GM23338 (cell line): ENCODE measurements around the gene DPYD. TPM values are rescaled to one million over a fixed set of nuclear protein-coding genes. Genes with fewer than 3 reads are reported as not detected.
A peak's percentile ranks its signal among the peaks of the same experiment; 100 is the strongest.

Experiments
- ATAC-seq: fragments of 200-7000 bp; cut with Tn5 transposase; 3 replicates; pipeline ENCODE4 v1.9.1; 2020
- DNase-seq: peaks from one replicate; pipeline ENCODE4 v3.0.0-alpha.2; 2015; ENCODE audit warnings: low spot score
- H2AFZ ChIP-seq: fragments of 200-600 bp; sonication (generic); 2 replicates; pipeline ENCODE4 v1.8.0; 2016; ENCODE audit warnings: antibody characterized with exemption, mild to moderate bottlenecking, moderate library complexity
- H3F3A ChIP-seq: fragments of 200-600 bp; sonication (generic); replicated peaks from 2 replicates; pipeline ENCODE4 v1.8.0; 2017; ENCODE audit warnings: antibody characterized with exemption, mixed run types, low read depth
- H3K27ac ChIP-seq: fragments of 200-600 bp; sonication (generic); 2 replicates; pipeline ENCODE4 v1.6.1; 2016; ENCODE audit warnings: low read depth
- H3K27me3 ChIP-seq: fragments of 200-600 bp; sonication (generic); 2 replicates; pipeline ENCODE4 v1.8.0; 2016; ENCODE audit warnings: mild to moderate bottlenecking, mixed run types, moderate library complexity; ENCODE audit not compliant: insufficient read depth
- H3K36me3 ChIP-seq: fragments of 200-600 bp; sonication (generic); 2 replicates; pipeline ENCODE4 v1.8.0; 2016; ENCODE audit warnings: mild to moderate bottlenecking; ENCODE audit not compliant: insufficient read depth
- H3K4me1 ChIP-seq: fragments of 200-600 bp; sonication (generic); 2 replicates; pipeline ENCODE4 v1.8.0; 2016; ENCODE audit warnings: mild to moderate bottlenecking, moderate library complexity; ENCODE audit not compliant: insufficient read depth
- H3K4me2 ChIP-seq: fragments of 200-600 bp; sonication (generic); 2 replicates; pipeline ENCODE4 v1.7.1; 2017; ENCODE audit warnings: mixed run types
- H3K4me3 ChIP-seq: fragments of 200-600 bp; sonication (generic); 2 replicates; pipeline ENCODE4 v1.6.1; 2016; ENCODE audit warnings: mixed run types
- H3K79me2 ChIP-seq: fragments of 200-600 bp; sonication (generic); replicated peaks from 2 replicates; pipeline ENCODE4 v1.8.0; 2017; ENCODE audit warnings: mild to moderate bottlenecking; ENCODE audit not compliant: insufficient read depth
- H3K9me2 ChIP-seq: fragments of 200-600 bp; sonication (generic); 2 replicates; pipeline ENCODE4 v1.8.0; 2017; ENCODE audit not compliant: insufficient read depth
- H4K20me1 ChIP-seq: fragments of 200-600 bp; sonication (generic); replicated peaks from 2 replicates; pipeline ENCODE4 v1.8.0; 2017; ENCODE audit warnings: mild to moderate bottlenecking; ENCODE audit not compliant: insufficient read depth
- H3K27ac Mint-ChIP-seq: 2 replicates; pipeline ENCODE4 v1.8.0; 2020; ENCODE audit warnings: inconsistent platforms, mild to moderate bottlenecking, moderate library complexity, mixed read lengths
- H3K27me3 Mint-ChIP-seq: 3 replicates; pipeline ENCODE4 v1.8.0; 2022; ENCODE audit warnings: low read depth, mild to moderate bottlenecking, moderate library complexity, mixed read lengths, inconsistent platforms; ENCODE audit not compliant: insufficient read depth, poor library complexity
- H3K36me3 Mint-ChIP-seq: 3 replicates; pipeline ENCODE4 v1.8.0; 2021; ENCODE audit warnings: low read depth, mild to moderate bottlenecking, inconsistent platforms, moderate library complexity, mixed read lengths
- H3K4me1 Mint-ChIP-seq: 3 replicates; pipeline ENCODE4 v1.8.0; 2020; ENCODE audit warnings: mild to moderate bottlenecking, inconsistent platforms, mixed read lengths
- H3K4me3 Mint-ChIP-seq: 3 replicates; pipeline ENCODE4 v1.8.0; 2021; ENCODE audit warnings: moderate library complexity, mild to moderate bottlenecking, inconsistent platforms, mixed read lengths
- H3K9me3 Mint-ChIP-seq: 3 replicates; pipeline ENCODE4 v1.8.0; 2020; ENCODE audit warnings: moderate library complexity, mild to moderate bottlenecking, inconsistent platforms, mixed read lengths
- CREB1 ChIP-seq: fragments of 250-450 bp; sonication (Bioruptor Pico); IDR thresholded peaks from 2 replicates; pipeline ENCODE4 v1.5.0; 2020; ENCODE audit warnings: low read depth, mild to moderate bottlenecking, moderate library complexity
- CTCF ChIP-seq, 2 experiments: fragments of 200-600 bp in 1 of 2; sonication (generic) in 1 of 2; conservative IDR thresholded peaks; 2 replicates each; pipeline versions ENCODE4 v1.5.1 to v1.6.1; 2016 to 2017; ENCODE audit warnings: antibody characterized with exemption in 2 of 2, low read depth in 2 of 2, mild to moderate bottlenecking in 2 of 2, moderate library complexity in 1 of 2
- ETS1 ChIP-seq: IDR thresholded peaks from 2 replicates; pipeline ENCODE4 v1.6.1; 2016; ENCODE audit warnings: antibody characterized with exemption
- EZH2 ChIP-seq: fragments of 200-600 bp; sonication (generic); IDR thresholded peaks from one replicate; pipeline ENCODE4 v1.8.0; 2017; ENCODE audit warnings: antibody characterized with exemption, mild to moderate bottlenecking, low read depth; ENCODE audit not compliant: unreplicated experiment
- POLR2AphosphoS5 ChIP-seq: IDR thresholded peaks from 2 replicates; pipeline ENCODE4 v1.6.1; 2016; ENCODE audit warnings: antibody characterized with exemption, low read depth
- STAT1 ChIP-seq: IDR thresholded peaks from one replicate; pipeline ENCODE4 v1.6.1; 2016; ENCODE audit warnings: antibody characterized with exemption; ENCODE audit not compliant: unreplicated experiment
- ZNF114 ChIP-seq: fragments of 250-450 bp; sonication (Bioruptor Pico); IDR thresholded peaks from 2 replicates; pipeline ENCODE4 v1.5.0; 2020; ENCODE audit warnings: mild to moderate bottlenecking, moderate library complexity
- ZNF331 ChIP-seq: fragments of 250-450 bp; sonication (Bioruptor Pico); IDR thresholded peaks from 2 replicates; pipeline ENCODE4 v1.5.0; 2020; ENCODE audit warnings: low read depth, mild to moderate bottlenecking, moderate library complexity
- ZNF462 ChIP-seq: fragments of 250-450 bp; sonication (Bioruptor Pico); IDR thresholded peaks from 2 replicates; pipeline ENCODE4 v1.5.0; 2020; ENCODE audit warnings: mild to moderate bottlenecking, moderate library complexity
- polyA plus RNA-seq: library from polyadenylated mRNA; unstranded; fragments of >200 nt; fragmentation: Nextera tagmentation; extraction: Ambion mirVana; gene quantifications from 2 replicates; pipeline ENCODE4 v1.2.1, GENCODE V29; 2016
- total RNA-seq: library from RNA; depleted of rRNA; stranded (reverse); fragments of >200 nt; shearing (Covaris generic); gene quantifications from 2 replicates; pipeline ENCODE4 v1.2.3, GENCODE V29; 2014

The DPYD gene
- total and polyA plus RNA-seq, 2 experiments from 2014 or later: 0.50 to 1.6 TPM

- no peak for TF ChIP-seq ETS1
These were observed 480 bp downstream of the DPYD start (continued) for GRCh38 chr1:97920276-97920831.

DNA sequence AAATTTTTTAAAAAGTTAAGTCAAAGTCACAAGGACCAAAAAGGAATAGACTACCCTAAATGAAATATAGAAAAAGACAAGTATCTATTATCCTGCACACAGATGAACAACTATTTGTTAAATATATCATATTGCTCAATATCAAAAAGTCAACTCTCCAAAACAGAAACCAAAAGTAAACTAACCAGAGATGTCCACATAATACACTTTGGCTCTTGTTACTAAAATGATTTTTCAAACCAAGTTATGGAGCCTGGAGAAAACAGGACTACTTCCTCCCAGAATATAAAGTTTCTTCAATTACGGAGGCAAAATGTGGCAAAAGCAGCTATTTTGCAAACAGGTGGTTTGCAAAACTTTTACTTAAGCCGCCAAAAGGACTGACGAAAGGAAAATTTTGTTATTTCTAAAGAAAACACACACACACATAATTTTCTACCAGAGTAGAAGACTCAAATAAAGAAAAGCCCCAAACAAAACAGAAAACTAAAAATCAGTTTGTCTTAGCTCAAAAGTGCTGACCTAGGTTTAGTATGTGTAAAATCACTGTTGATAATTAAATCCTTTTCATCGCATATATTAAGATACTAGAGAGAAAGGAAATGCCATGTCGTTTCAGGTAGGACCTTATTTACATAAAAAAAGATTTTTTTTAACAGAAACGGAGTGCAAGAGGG is 1.1 kb downstream of the DPYD start:
- no peaks in the 10 kb centered on the region for H4K20me1 ChIP-seq
- no peak overlapping the region for H3K27ac ChIP-seq
- no peak overlapping the region for H3K27ac Mint-ChIP-seq
- peak overlapping the region; percentile 88 for H3K4me3 Mint-ChIP-seq
- no peak for ATAC-seq
- H3K36me3 ChIP-seq: no peaks in the 10 kb centered on the region
- H3K27me3 ChIP-seq: peaks cover 21% of the 10 kb centered on the region
- H3K4me3 ChIP-seq: peak overlapping the region; percentile 57
- H3F3A ChIP-seq: no peaks in the 10 kb centered on the region
- H3K9me2 ChIP-seq: no peaks in the 10 kb centered on the region
- H3K36me3 Mint-ChIP-seq: no peaks in the 10 kb centered on the region
- peaks cover 10% of the 10 kb centered on the region for H3K4me1 ChIP-seq
- H3K27me3 Mint-ChIP-seq: peaks cover 2% of the 10 kb centered on the region
- peak overlapping the region; percentile 99 for H3K4me2 ChIP-seq
- DNase-seq: peak; percentile 8
- no peaks in the 10 kb centered on the region for H3K79me2 ChIP-seq
- H3K4me1 Mint-ChIP-seq: peaks cover 18% of the 10 kb centered on the region
- no peak overlapping the region; the same call in 1 of the 2 replicates for H2AFZ ChIP-seq
- H3K9me3 Mint-ChIP-seq: no peaks in the 10 kb centered on the region
- TF ChIP-seq ETS1: no peak
- no peak for TF ChIP-seq CTCF (conservative IDR thresholded peaks at IDR 0.05; ENCODE audit: low read depth in 2 of 2)
- no peak for TF ChIP-seq ZNF331 (CRISPR knock-in tag)
- no peak for TF ChIP-seq ZNF114 (CRISPR knock-in tag)
- no peak for TF ChIP-seq STAT1
- TF ChIP-seq POLR2AphosphoS5: no peak
- no peak for TF ChIP-seq EZH2
- TF ChIP-seq CREB1 (CRISPR knock-in tag): no peak
- no peak for TF ChIP-seq ZNF462 (CRISPR knock-in tag)
